ENCODE results near the gene TCTN3. TPM values are rescaled to one million over a fixed set of nuclear protein-coding genes. Genes with fewer than 3 reads are reported as not detected.
"Not testable (repeated sequence)": the region's sequence is repeated elsewhere in the genome, so short reads cannot be mapped to it uniquely, and the experiment has no call there.

TCTN3 gene
- polyA plus RNA-seq, 2 donors, result 6.4 to 10.5 TPM

- H3K4me3 ChIP-seq (ENCODE audit: low read depth in 1 of 2, low read length in 2 of 2), result no peak overlapping the region
These were observed 938 bp upstream of the TCTN3 start for GRCh38 chr10:95694665-95695064.

GRCh38 chr10:95693071-95693667, 558 bp downstream of the TCTN3 start:
- Histone ChIP-seq H3K27ac (ENCODE audit: low read depth in 2 of 2, low read length in 1 of 2) (peak overlapping the region; percentile 73 to 81), H3K4me1 (ENCODE audit: control insufficient read depth in 2 of 2, insufficient read depth in 2 of 2, low read length in 1 of 2) (no peaks in the 10 kb centered on the region), H3K36me3 (ENCODE audit: control insufficient read depth in 2 of 2, insufficient read depth in 2 of 2, low read length in 1 of 2) (peaks cover 0 to 3% of the 10 kb centered on the region in 2 donors), H3K9me3 (ENCODE audit: control insufficient read depth in 2 of 2, insufficient read depth in 1 of 2, low read depth in 1 of 2, low read length in 1 of 2) (no peaks in the 10 kb centered on the region), H3K27me3 (ENCODE audit: control insufficient read depth in 1 of 2, insufficient read depth in 2 of 2, low read length in 2 of 2) (no peaks in the 10 kb centered on the region), H3K4me3 (ENCODE audit: low read depth in 1 of 2, low read length in 2 of 2) (peak overlapping the region; percentile 83 to 87)
- 6 to 7% methylated on average over 15 of the region's 15 CpGs for WGBS, 2 donors

More at GRCh38 chr10:95694665-95695064, 938 bp upstream of the TCTN3 start:
- Histone ChIP-seq H3K36me3 (ENCODE audit: control insufficient read depth in 2 of 2, insufficient read depth in 2 of 2, low read length in 1 of 2) (peaks cover 0 to 3% of the 10 kb centered on the region in 2 donors), H3K9me3 (ENCODE audit: control insufficient read depth in 2 of 2, insufficient read depth in 1 of 2, low read depth in 1 of 2, low read length in 1 of 2) (no peaks in the 10 kb centered on the region), H3K4me1 (ENCODE audit: control insufficient read depth in 2 of 2, insufficient read depth in 2 of 2, low read length in 1 of 2) (no peaks in the 10 kb centered on the region), H3K27me3 (ENCODE audit: control insufficient read depth in 1 of 2, insufficient read depth in 2 of 2, low read length in 2 of 2) (no peaks in the 10 kb centered on the region), H3K27ac (ENCODE audit: low read depth in 2 of 2, low read length in 1 of 2) (no peak overlapping the region)
- WGBS, 2 donors, result 94 to 97% methylated on average over 18 of the region's 18 CpGs

GRCh38 chr10:95691281-95691680, 2.4 kb downstream of the TCTN3 start:
- Histone ChIP-seq H3K4me3 (ENCODE audit: low read depth in 1 of 2, low read length in 2 of 2) (no peak overlapping the region), H3K4me1 (ENCODE audit: control insufficient read depth in 2 of 2, insufficient read depth in 2 of 2, low read length in 1 of 2) (no peaks in the 10 kb centered on the region), H3K9me3 (ENCODE audit: control insufficient read depth in 2 of 2, insufficient read depth in 1 of 2, low read depth in 1 of 2, low read length in 1 of 2) (no peaks in the 10 kb centered on the region), H3K36me3 (ENCODE audit: control insufficient read depth in 2 of 2, insufficient read depth in 2 of 2, low read length in 1 of 2) (peaks cover 9% of the 10 kb centered on the region in 2 donors), H3K27me3 (ENCODE audit: control insufficient read depth in 1 of 2, insufficient read depth in 2 of 2, low read length in 2 of 2) (no peaks in the 10 kb centered on the region), H3K27ac (ENCODE audit: low read depth in 2 of 2, low read length in 1 of 2) (no peak overlapping the region)
- WGBS, 2 donors, result 84 to 85% methylated on average over 2 of the region's 2 CpGs

GRCh38 chr10:95688648-95689047, 5.1 kb downstream of the TCTN3 start:
- H3K9me3 ChIP-seq (ENCODE audit: control insufficient read depth in 2 of 2, insufficient read depth in 1 of 2, low read depth in 1 of 2, low read length in 1 of 2), result no peaks in the 10 kb centered on the region
- no peaks in the 10 kb centered on the region for H3K27me3 ChIP-seq (ENCODE audit: control insufficient read depth in 1 of 2, insufficient read depth in 2 of 2, low read length in 2 of 2)
- H3K4me3 ChIP-seq (ENCODE audit: low read depth in 1 of 2, low read length in 2 of 2), result no peak overlapping the region
- 53 to 54% methylated on average over 2 of the region's 2 CpGs for WGBS, 2 donors
- H3K4me1 ChIP-seq (ENCODE audit: control insufficient read depth in 2 of 2, insufficient read depth in 2 of 2, low read length in 1 of 2), result no peaks in the 10 kb centered on the region
- peaks cover 9% of the 10 kb centered on the region in 2 donors for H3K36me3 ChIP-seq (ENCODE audit: control insufficient read depth in 2 of 2, insufficient read depth in 2 of 2, low read length in 1 of 2)
- no peak overlapping the region for H3K27ac ChIP-seq (ENCODE audit: low read depth in 2 of 2, low read length in 1 of 2)

- no peaks in the 10 kb centered on the region for H3K27me3 ChIP-seq (ENCODE audit: control insufficient read depth in 1 of 2, insufficient read depth in 2 of 2, low read length in 2 of 2)
- H3K4me3 ChIP-seq (ENCODE audit: low read depth in 1 of 2, low read length in 2 of 2), result no peak overlapping the region
- H3K36me3 ChIP-seq (ENCODE audit: control insufficient read depth in 2 of 2, insufficient read depth in 2 of 2, low read length in 1 of 2), result peaks cover 5 to 9% of the 10 kb centered on the region in 2 donors
- H3K4me1 ChIP-seq (ENCODE audit: control insufficient read depth in 2 of 2, insufficient read depth in 2 of 2, low read length in 1 of 2), result no peaks in the 10 kb centered on the region
- H3K27ac ChIP-seq (ENCODE audit: low read depth in 2 of 2, low read length in 1 of 2), result no peak overlapping the region
- no peaks in the 10 kb centered on the region for H3K9me3 ChIP-seq (ENCODE audit: control insufficient read depth in 2 of 2, insufficient read depth in 1 of 2, low read depth in 1 of 2, low read length in 1 of 2)
These were observed 9.8 kb downstream of the TCTN3 start for GRCh38 chr10:95683966-95684365.

- 42 to 57% methylated on average over 1 of the region's 1 CpG for WGBS, 2 donors
- Histone ChIP-seq H3K4me1 (ENCODE audit: control insufficient read depth in 2 of 2, insufficient read depth in 2 of 2, low read length in 1 of 2) (no peaks in the 10 kb centered on the region), H3K27ac (ENCODE audit: low read depth in 2 of 2, low read length in 1 of 2) (no peak overlapping the region), H3K27me3 (ENCODE audit: control insufficient read depth in 1 of 2, insufficient read depth in 2 of 2, low read length in 2 of 2) (no peaks in the 10 kb centered on the region), H3K9me3 (ENCODE audit: control insufficient read depth in 2 of 2, insufficient read depth in 1 of 2, low read depth in 1 of 2, low read length in 1 of 2) (no peaks in the 10 kb centered on the region), H3K36me3 (ENCODE audit: control insufficient read depth in 2 of 2, insufficient read depth in 2 of 2, low read length in 1 of 2) (no peaks in the 10 kb centered on the region), H3K4me3 (ENCODE audit: low read depth in 1 of 2, low read length in 2 of 2) (no peak overlapping the region)
These were observed 18.2 kb downstream of the TCTN3 start for GRCh38 chr10:95675403-95676116.

- Histone ChIP-seq H3K27me3 (ENCODE audit: control insufficient read depth in 1 of 2, insufficient read depth in 2 of 2, low read length in 2 of 2) (no peaks in the 10 kb centered on the region), H3K36me3 (ENCODE audit: control insufficient read depth in 2 of 2, insufficient read depth in 2 of 2, low read length in 1 of 2) (no peaks in the 10 kb centered on the region), H3K4me3 (ENCODE audit: low read depth in 1 of 2, low read length in 2 of 2) (no peak overlapping the region), H3K9me3 (ENCODE audit: control insufficient read depth in 2 of 2, insufficient read depth in 1 of 2, low read depth in 1 of 2, low read length in 1 of 2) (no peaks in the 10 kb centered on the region), H3K27ac (ENCODE audit: low read depth in 2 of 2, low read length in 1 of 2) (no peak overlapping the region), H3K4me1 (ENCODE audit: control insufficient read depth in 2 of 2, insufficient read depth in 2 of 2, low read length in 1 of 2) (no peaks in the 10 kb centered on the region)
- WGBS, 2 donors, result 97 to 100% methylated on average over 1 of the region's 1 CpG
These were observed 19.1 kb downstream of the TCTN3 start for GRCh38 chr10:95674643-95675042.

GRCh38 chr10:95672641-95673040, 21.1 kb downstream of the TCTN3 start:
- H3K36me3 ChIP-seq (ENCODE audit: control insufficient read depth in 2 of 2, insufficient read depth in 2 of 2, low read length in 1 of 2); H3K9me3 ChIP-seq (ENCODE audit: control insufficient read depth in 2 of 2, insufficient read depth in 1 of 2, low read depth in 1 of 2, low read length in 1 of 2); H3K27ac ChIP-seq (ENCODE audit: low read depth in 2 of 2, low read length in 1 of 2); H3K4me1 ChIP-seq (ENCODE audit: control insufficient read depth in 2 of 2, insufficient read depth in 2 of 2, low read length in 1 of 2); H3K27me3 ChIP-seq (ENCODE audit: control insufficient read depth in 1 of 2, insufficient read depth in 2 of 2, low read length in 2 of 2); H3K4me3 ChIP-seq (ENCODE audit: low read depth in 1 of 2, low read length in 2 of 2): not testable (repeated sequence)
- WGBS, 2 donors, result 93 to 97% methylated on average over 7 of the region's 7 CpGs

GRCh38 chr10:95664543-95664942, 29.2 kb downstream of the TCTN3 start:
- Histone ChIP-seq H3K36me3 (ENCODE audit: control insufficient read depth in 2 of 2, insufficient read depth in 2 of 2, low read length in 1 of 2) (no peaks in the 10 kb centered on the region), H3K4me3 (ENCODE audit: low read depth in 1 of 2, low read length in 2 of 2) (no peak overlapping the region), H3K27me3 (ENCODE audit: control insufficient read depth in 1 of 2, insufficient read depth in 2 of 2, low read length in 2 of 2) (no peaks in the 10 kb centered on the region), H3K9me3 (ENCODE audit: control insufficient read depth in 2 of 2, insufficient read depth in 1 of 2, low read depth in 1 of 2, low read length in 1 of 2) (no peaks in the 10 kb centered on the region), H3K27ac (ENCODE audit: low read depth in 2 of 2, low read length in 1 of 2) (no peak overlapping the region), H3K4me1 (ENCODE audit: control insufficient read depth in 2 of 2, insufficient read depth in 2 of 2, low read length in 1 of 2) (no peaks in the 10 kb centered on the region)

GRCh38 chr10:95663496-95663895, 30.2 kb downstream of the TCTN3 start:
- Histone ChIP-seq H3K4me3 (ENCODE audit: low read depth in 1 of 2, low read length in 2 of 2) (no peak overlapping the region), H3K27ac (ENCODE audit: low read depth in 2 of 2, low read length in 1 of 2) (no peak overlapping the region), H3K36me3 (ENCODE audit: control insufficient read depth in 2 of 2, insufficient read depth in 2 of 2, low read length in 1 of 2) (no peaks in the 10 kb centered on the region), H3K4me1 (ENCODE audit: control insufficient read depth in 2 of 2, insufficient read depth in 2 of 2, low read length in 1 of 2) (no peaks in the 10 kb centered on the region), H3K9me3 (ENCODE audit: control insufficient read depth in 2 of 2, insufficient read depth in 1 of 2, low read depth in 1 of 2, low read length in 1 of 2) (no peaks in the 10 kb centered on the region), H3K27me3 (ENCODE audit: control insufficient read depth in 1 of 2, insufficient read depth in 2 of 2, low read length in 2 of 2) (no peaks in the 10 kb centered on the region)
- WGBS, 2 donors, result 18 to 40% methylated on average over 1 of the region's 1 CpG
